ENCODE measurements around the gene TACR3.

GRCh38 chr4:103757631-103758030, 37.8 kb upstream of the TACR3 start:
- TF ChIP-seq, protein P1, sequence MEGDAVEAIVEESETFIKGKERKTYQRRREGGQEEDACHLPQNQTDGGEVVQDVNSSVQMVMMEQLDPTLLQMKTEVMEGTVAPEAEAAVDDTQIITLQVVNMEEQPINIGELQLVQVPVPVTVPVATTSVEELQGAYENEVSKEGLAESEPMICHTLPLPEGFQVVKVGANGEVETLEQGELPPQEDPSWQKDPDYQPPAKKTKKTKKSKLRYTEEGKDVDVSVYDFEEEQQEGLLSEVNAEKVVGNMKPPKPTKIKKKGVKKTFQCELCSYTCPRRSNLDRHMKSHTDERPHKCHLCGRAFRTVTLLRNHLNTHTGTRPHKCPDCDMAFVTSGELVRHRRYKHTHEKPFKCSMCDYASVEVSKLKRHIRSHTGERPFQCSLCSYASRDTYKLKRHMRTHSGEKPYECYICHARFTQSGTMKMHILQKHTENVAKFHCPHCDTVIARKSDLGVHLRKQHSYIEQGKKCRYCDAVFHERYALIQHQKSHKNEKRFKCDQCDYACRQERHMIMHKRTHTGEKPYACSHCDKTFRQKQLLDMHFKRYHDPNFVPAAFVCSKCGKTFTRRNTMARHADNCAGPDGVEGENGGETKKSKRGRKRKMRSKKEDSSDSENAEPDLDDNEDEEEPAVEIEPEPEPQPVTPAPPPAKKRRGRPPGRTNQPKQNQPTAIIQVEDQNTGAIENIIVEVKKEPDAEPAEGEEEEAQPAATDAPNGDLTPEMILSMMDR (IDR thresholded peaks at IDR 0.05 in 4 of 5, conservative IDR thresholded peaks at IDR 0.05 in 1 of 5), result no peak
- TF ChIP-seq POLR2A (IDR thresholded peaks at IDR 0.05), result no peak

Data from gastrocnemius medialis (tissue), 4 donors.